GM19035 (cell line): ENCODE data around the gene BMX.

Experiments
- ATAC-seq: cut with Tn5 transposase; IDR thresholded peaks from one replicate; pipeline ENCODE4 v1.9.1; 2021; ENCODE audit not compliant: unreplicated experiment

BMX gene

DNA sequence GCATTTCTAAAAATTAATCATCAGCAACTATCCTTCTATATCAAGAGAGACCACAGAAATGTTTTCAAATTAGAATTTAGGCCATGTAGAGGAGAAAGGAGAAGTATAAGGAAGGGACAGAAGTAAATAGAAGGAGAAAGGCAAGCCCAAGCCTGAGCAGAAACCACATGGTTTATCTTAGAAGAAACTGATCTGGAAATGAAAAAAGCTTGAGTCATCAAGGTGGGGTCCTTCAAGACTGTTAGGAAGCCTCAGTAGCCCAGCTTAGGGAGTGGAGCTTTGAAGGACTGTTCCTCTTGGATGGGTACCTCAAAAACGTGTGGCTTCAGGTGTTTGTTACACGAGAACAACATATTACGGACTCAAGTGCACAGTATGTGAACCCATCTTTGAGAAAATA, 4.5 kb downstream of the BMX start:
- no peak for ATAC-seq

DNA sequence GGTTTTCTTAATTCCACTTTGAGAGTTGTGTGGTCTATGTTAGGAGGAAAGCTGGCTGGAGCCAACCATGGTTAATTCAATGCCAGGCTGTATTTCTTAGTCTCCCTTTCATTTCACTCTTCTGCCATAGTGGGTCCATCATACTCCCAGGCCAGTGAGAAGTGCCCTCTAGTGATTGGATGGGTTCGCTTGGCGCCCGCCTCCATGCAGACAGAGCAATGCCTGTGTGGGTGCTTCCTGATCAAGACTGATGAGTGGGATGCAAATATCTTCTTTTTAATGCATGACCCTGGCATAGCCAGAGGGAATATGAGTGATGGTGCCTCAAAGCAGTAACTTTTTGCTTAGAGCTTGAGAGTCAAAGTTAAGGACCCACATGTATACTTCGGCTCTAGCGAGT, 6.4 kb downstream of the BMX start:
- ATAC-seq, result no peak

DNA sequence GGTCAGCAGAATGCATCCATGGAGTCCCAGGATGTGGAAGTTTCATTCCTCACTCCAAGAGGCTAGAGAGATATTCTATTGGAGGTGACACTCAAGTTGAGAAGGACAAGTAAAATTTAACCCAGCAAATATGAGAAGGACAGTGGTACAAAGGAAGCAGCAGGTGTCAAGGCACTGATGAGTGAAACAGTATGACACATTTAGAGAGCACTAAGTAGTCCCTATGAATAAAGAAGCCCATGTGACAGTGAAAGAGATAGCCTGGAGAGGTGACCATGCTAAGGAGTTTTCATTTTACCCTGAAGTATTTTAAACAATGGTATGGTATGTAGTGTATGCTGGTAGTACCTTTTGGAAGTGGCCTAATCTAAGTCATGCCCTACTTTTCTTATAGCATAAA, 9.2 kb downstream of the BMX start:
- ATAC-seq, result no peak

DNA sequence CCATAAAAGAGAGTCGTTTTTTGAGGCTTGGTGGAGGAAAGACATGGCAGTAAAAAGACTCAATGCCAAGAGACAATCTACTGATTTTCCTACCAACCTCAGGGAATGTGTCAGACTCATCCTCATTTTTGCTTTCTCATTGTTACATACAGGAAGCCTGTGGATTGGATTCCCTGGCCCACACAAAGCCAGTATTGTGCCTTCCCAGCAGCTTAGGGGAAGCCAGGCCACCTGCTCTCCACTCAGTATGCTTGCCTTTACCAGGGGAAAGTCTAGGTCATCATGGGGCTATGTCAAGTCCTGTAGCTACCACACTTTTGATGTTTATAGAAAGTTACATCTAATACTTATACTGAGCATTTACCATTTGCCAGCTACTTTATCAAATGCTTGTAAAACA, 11.0 kb downstream of the BMX start:
- ATAC-seq, result no peak

DNA sequence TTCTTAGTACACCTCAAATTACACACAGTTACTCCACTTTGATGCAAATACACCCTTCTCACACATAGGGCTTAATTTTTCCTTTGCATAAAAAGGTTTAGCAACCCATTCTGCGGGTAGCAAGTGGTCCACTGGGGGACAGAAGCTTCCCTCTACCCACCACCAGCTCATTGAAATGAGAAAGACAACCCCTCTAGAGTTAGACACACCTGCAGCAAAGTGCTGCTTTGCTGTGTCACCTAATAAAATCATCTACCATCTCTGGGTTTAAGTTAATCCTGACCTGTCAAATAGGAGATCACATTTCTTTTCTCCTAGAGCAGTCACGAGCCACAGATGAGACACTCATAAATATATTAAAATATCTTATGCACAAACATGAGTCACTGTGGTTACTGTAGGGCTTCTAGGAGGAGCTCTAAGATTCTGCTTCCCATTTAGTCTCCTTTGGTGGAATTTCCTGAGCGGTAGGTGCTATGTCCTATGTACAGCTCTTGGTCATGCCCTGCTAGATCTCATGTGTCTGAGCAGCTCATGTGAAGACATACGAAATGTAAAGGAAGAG, 11.9 kb downstream of the BMX start:
- ATAC-seq, result no peak

DNA sequence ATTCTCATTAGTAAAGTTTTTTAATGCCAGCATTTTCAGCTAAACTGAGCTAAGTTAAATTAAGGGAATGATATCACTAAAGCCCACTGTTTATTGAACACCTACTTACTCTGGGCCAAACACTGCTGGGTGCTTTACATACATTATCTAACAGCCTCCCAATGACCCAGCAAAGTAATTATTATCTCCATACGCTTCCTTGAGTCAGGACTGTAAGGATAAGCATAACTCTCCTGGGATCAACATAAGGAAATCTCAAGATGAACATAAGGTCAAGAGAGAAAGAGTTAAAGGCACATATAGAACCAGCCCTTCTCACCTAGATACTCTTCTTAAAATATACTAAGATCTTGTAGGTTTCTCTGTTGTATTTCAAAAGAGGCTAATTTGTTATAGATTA, 13.7 kb downstream of the BMX start:
- no peak for ATAC-seq

DNA sequence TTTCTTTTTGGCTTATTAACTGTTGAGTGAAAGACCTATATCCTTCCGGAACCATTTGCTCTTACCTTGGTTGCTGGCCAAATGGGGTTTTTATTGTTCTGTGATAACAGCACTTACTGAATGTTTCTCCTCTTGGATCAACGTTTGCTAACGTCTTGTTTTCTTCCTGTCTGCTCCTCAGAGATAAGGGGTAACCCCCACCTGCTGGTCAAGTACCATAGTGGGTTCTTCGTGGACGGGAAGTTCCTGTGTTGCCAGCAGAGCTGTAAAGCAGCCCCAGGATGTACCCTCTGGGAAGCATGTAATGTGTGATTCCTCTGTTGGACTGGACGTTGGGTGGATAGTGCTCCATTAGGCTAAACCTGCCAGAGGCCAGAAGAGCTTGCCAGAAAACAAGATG, 15.3 kb downstream of the BMX start:
- no peak for ATAC-seq

DNA sequence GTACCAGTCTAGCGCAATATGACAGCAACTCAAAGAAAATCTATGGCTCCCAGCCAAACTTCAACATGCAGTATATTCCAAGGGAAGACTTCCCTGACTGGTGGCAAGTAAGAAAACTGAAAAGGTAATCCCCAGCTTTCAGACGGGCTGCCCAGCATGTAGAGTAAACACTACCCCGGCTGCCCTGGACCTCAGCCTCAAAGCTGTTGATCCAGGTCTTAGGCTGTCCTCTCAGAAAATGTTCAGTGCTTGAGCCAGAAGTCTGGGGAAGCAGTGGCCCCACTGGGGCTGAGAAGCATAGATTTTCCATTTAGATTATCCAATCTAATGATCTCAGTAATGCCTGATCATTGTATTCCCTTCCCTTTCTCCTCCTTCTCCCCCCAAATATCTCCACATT, 21.9 kb downstream of the BMX start:
- no peak for ATAC-seq

DNA sequence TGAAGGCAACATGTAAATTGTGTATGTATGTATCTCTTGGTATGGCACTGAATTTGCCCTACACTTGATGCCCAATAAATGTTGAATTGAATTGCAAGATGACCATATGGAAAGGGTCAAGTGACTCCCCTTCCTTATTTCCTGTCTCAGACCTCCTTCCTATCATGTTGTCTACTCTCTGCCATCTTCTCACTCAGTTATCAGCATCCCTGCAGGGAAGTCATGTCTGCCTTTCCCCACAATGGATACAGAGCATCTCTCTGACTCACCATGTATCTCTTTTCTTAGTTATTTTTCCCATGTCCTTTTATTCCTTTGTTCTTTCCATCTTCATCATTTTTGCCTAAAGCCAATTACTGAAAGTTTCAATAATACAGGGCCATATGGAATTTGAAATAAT, 22.5 kb downstream of the BMX start:
- ATAC-seq, result no peak

DNA sequence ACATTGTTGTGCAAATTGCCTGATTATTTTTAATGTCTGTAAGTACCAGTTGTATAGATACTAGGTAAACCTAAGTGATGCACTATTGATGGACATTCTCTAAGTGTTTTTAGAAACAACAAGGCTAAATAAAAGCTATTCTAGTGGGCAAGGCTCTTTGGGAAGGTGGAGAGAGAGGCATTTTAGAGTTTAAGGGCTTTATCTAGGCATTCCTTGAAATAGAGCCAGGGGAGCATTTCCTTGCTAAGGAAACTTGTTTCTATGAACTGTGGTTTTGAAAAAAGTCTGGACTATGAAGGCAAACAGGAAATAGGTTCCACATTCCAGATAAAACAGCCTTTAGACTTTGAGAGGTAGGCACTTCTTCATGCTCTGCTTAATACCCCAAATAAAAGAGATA, 23.8 kb downstream of the BMX start:
- no peak for ATAC-seq

DNA sequence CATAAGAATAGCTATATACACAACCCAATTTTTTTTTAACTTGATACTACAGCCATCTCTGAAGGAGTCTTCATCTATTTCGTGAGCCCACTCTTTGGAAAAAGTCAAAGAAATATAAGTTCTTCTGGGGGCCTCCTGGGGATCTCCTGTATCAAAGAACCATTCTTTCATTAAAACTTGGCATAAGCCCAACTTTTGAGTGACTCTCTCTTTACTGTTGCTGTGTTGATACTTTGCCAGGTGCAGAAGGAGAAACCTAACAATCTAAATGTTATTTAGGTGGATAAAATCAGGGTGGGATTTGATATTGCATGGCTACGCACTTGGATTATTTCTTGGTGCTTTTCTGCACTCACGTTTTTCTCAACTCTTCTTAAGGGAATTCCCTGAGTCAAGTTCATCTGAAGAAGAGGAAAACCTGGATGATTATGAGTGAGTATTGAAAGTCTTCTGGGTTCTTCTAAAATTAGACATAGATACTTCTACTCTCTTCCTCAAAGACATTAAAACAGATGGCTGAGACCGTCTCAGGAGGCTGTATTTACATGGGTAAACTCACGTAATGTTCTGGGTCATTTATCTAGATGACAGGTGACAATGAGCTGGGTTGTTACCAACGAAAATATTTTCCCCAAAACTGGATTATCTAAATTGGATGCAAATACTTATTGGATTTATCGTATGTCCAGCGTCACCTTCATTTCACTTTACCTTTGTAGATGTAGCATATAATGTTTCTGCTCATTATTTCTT, 25.2 kb downstream of the BMX start:
- no peak for ATAC-seq

DNA sequence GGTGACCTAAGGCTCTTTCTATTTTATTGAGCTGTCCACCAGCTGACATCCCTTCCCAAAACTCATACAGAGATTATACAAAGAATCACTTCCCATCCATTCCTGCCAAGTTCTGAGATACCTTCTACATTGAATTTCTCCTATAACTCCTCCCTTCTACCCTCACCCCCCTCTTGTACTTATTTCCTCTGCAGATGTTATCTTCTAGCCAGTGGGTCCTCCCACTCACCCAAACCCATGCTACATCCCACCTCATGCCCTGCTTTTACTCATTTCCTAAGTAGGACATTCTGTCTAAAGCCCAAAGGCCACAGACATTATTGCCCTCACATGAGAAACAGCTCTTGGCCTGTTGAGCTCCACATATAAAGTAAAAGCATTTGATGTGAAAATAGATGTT, 28.6 kb downstream of the BMX start:
- ATAC-seq, result no peak

DNA sequence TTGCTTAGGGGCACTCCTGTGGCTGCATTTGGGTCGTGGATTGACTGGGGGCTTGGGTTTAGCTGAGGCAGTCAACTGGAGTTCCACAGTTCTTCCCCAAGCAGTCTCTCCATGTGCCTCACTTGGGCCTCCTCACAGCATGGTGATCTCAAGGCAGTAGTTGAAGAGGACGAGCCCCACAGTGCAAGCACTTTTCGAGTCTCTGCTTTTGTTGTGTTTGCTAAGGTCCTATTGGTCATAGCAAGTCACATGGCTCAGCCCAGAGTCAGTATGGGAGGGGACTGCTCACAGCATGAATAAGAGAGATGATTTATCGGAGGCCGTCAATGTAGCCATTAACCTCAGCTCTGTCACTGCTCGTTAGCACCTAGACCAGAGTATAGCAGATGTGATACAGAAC, 29.7 kb downstream of the BMX start:
- no peak for ATAC-seq

DNA sequence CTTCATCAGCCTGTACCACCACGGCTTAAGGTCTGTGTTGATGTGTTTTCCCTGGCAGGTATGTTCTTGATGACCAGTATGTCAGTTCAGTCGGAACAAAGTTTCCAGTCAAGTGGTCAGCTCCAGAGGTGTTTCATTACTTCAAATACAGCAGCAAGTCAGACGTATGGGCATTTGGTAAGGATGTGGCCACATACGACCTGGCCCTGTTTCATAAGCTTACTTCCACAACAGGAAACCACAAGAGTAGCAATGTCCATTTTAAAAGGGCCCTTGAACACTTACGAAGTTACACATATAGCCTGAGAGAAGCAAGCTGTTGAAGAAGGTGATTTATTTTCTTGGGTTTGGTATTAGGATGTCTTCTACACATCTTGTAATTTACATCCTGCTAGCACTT, 46.1 kb downstream of the BMX start:
- ATAC-seq, result no peak

DNA sequence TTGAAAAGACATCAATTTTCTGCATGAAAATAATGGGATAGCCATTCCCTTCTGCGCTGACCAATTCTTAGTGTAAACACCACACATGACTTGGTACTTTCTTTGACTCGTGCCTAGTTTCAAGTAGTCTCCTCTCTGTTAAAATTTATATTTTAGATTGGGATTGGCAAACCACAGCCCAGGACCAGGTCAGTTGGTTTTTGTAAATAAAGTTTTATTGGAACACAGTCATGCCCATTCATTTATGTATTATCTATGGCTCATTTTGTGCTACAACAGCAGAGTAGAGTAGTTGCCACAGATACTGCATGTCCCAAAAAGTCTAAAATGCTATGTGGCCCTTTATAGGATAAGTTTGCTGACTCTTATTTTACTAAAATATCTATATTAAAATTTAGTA, 46.7 kb downstream of the BMX start:
- ATAC-seq, result no peak

DNA sequence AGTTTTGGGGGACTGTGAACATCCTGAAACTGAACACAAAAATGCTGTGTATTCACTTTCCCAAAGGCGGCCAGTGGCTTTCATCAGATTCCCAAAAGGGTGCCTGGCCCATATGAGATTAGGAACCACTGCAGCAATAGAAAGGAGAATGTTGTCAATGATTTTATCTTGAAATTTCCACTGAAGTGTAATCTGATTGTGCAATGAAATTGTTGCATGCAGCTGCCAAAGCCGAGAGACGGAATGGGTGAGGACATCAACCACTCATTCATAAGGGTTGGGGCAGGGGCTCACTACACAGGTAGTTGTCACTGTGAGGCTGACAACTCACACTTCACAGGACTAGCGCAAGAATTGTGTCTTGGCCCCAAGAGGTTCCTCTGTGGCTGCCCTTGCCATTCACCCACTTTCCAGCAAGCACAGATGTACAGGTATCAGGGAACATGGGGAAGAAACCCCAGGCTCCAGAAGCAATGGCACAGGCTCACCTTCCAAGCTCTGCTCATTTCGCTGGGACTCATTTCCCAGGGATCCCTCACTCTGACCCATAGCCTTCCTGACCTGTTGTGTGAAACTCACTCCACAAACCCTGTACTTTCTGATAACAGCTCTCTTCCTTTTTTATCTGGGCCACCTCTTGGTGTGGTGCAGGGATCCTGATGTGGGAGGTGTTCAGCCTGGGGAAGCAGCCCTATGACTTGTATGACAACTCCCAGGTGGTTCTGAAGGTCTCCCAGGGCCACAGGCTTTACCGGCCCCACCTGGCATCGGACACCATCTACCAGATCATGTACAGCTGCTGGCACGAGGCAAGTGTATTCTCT, 48.8 kb downstream of the BMX start:
- ATAC-seq, result no peak

DNA sequence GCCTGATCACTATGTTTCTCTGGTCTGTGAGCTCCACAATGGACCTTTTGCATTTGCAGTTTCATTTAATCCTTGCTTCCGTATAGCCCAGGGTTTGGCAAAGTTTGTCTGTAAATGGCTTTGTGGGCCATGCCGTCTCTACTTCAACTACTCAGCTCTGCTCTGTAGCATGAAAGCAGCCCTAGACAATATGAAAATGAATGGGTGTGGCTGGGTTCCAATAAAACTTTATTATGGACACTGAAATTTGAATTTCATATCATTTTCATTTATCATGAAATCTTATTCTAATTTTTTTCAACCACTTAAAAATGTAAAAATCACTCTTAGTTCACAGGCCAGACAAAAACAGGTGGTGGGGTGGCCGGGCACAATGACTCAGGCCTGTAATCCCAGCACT, 58.6 kb downstream of the BMX start:
- ATAC-seq, result no peak

DNA sequence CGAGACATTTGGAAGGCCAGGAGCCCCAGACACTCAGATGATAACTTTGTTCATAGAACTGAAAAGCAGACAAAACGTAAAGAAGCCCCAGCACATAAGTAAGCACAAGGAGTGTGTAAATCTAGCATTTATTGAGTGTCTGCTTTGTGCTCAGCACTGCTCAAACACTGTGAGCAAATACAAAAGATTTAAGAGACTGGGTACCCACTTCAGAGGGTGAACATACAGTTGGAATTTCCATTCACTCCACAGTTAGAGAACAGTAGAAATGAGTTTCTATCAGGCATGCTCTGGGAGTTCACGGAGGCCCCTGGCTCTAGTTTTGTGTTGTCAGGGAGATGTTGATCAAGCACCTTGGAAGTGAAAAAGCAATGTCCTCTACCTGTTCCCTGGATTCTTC, 60.3 kb downstream of the BMX start:
- ATAC-seq, result no peak

DNA sequence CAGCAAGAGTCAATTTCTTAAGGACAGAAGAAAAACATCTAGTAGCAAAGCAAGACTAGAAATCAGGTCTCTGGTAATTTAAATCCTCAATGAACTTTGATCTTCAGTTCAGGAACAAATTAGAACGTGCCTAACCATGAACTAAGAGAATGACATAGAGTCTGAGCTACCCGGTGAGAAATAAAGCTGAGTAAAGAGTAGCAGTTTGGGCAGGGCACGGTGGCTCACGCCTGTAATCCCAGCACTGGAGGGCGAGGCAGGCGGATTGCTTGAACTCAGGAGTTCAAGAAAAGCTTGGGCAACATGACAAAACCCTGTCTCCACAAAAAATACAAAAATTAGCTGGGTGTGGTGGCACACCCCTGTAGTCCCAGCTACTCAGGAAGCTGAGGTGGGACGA, 62.4 kb downstream of the BMX start:
- ATAC-seq, result no peak

DNA sequence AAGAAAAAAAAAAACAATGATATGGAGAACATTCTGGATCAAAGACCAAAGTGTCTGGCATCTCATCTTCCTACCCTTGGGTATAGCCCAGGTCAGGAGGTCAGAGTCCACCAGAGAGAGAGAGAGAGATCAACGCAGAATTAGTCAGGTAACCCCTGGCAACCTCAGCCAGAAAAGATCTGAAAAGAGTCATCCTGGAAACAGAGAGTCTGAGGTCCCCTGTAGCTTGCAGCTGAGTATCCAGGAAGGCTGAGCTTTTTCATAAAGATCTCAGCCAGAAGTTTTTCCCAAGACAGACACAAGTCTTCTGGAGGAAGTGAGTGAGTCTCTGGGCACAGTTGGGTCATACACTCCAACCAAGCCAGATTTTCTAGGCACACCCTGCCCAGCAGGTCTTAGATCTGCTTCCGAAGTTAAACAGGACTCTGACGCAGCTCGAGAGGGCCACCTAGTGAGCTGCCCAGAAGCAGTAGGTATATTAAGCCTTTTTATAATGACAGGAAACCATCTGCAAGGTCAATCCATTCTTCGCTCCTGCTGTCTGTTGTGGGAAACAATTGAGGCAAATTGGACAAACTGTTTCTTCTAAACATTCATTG, 64.5 kb downstream of the BMX start:
- ATAC-seq, result peak; percentile 62

DNA sequence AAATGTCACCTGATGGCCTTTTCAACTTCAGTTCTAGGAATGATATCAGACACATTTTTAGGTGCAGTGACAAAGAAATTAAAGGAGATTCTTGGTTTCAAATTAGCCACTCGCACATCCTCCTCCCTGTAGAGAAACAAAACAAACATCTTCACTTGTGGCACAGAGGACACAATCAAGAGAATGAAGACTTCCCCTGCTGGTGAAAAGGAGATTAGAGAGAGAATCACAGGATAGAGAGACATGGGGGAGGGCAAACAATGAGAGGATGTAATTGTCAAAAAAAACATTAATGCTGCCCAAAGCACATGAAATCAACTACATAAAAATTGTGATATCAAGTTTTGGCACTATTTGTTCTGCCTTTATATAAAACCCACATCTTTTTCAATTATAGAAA, 65.6 kb downstream of the BMX start:
- ATAC-seq, result no peak

DNA sequence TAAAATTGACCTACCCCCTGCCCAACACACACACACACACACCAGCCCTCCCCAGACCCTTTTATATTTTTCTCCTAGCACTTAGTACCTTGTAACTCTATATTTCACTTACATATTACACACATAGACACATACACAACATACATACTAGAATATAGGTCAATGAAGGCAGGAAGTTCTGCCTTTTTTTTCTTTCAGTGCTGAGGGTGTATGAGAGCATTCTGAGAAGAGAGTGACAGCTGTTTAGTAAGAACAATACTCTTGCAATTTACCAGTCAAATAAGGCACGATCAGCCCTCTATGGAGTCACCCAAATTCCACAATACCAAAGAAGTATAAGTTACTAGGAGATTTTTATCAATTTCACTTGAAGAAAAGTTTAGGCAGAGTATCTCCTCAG, 66.7 kb downstream of the BMX start:
- ATAC-seq, result no peak
